SK-N-SH (cell line): Measurements from ENCODE around the gene RILP. TPM values are rescaled to one million over a fixed set of nuclear protein-coding genes. Genes with fewer than 3 reads are reported as not detected.
A peak's percentile ranks its signal among the peaks of the same experiment; 100 is the strongest.

Experiments used
- CTCF ChIA-PET: fragments of 300-600, 350-600 bp; formaldehyde crosslinking; extraction: SDS; loops from one replicate; lab custom pipeline; 2021; lab: Yijun Ruan, JAX
- POLR2A ChIA-PET: fragments of 350-600 bp; sonication (Branson Sonifier 250); formaldehyde crosslinking; extraction: SDS; loops from one replicate; lab custom pipeline; 2020; ENCODE audit warnings: antibody characterized with exemption, inconsistent platforms; lab: Yijun Ruan, JAX
- DNase-seq: peaks from one replicate; pipeline ENCODE4 v3.0.0; 2012
- H2AFZ ChIP-seq: fragments of 200-600 bp; sonication (generic); 2 replicates; pipeline ENCODE4 v1.8.1; 2016; ENCODE audit warnings: antibody characterized with exemption, mild to moderate bottlenecking, low read depth
- H3F3A ChIP-seq: fragments of 200-600 bp; sonication (generic); replicated peaks from 2 replicates; pipeline ENCODE3; 2016; ENCODE audit warnings: antibody characterized with exemption, mild to moderate bottlenecking; ENCODE audit not compliant: insufficient read depth
- H3K27ac ChIP-seq, 2 experiments: fragments of 200-500 bp in 1 of 2; fragments of 200-600 bp in 1 of 2; sonication (Bioruptor generic) in 1 of 2; sonication (generic), shearing (Covaris generic) in 1 of 2; 2 replicates each; pipeline versions ENCODE4 v1.5.1 to v1.6.1; 2014 to 2016; ENCODE audit warnings: low read depth in 2 of 2, inconsistent platforms in 1 of 2, low read length in 1 of 2, mild to moderate bottlenecking in 1 of 2, mixed read lengths in 1 of 2
- H3K27me3 ChIP-seq: fragments of 200-600 bp; sonication (generic), shearing (Covaris generic); 2 replicates; pipeline ENCODE4 v1.6.1; 2016; ENCODE audit warnings: mixed run types; ENCODE audit not compliant: insufficient read depth
- H3K36me3 ChIP-seq, 2 experiments: fragments of 200-500 bp in 1 of 2; fragments of 200-600 bp in 1 of 2; sonication (Bioruptor generic) in 1 of 2; sonication (generic) in 1 of 2; replicated peaks in 1 of 2; 2 replicates each; pipeline versions ENCODE3 to v1.5.1; 2014 to 2016; ENCODE audit warnings: low read length in 1 of 2, mild to moderate bottlenecking in 1 of 2; ENCODE audit not compliant: insufficient read depth in 2 of 2, control insufficient read depth in 1 of 2
- H3K4me1 ChIP-seq, 2 experiments: fragments of 200-500 bp in 1 of 2; fragments of 200-600 bp in 1 of 2; sonication (Bioruptor generic) in 1 of 2; sonication (generic), shearing (Covaris generic) in 1 of 2; 2 replicates each; pipeline versions ENCODE4 v1.5.1 to v1.6.1; 2014 to 2016; ENCODE audit warnings: low read depth in 1 of 2, low read length in 1 of 2, mixed run types in 1 of 2; ENCODE audit not compliant: insufficient read depth in 2 of 2, control insufficient read depth in 1 of 2
- H3K4me2 ChIP-seq: fragments of 200-600 bp; sonication (generic), shearing (Covaris generic); 2 replicates; pipeline ENCODE4 v1.6.1; 2017; ENCODE audit warnings: mixed run types
- H3K4me3 ChIP-seq, 2 experiments: fragments of 200-500 bp in 1 of 2; fragments of 200-600 bp in 1 of 2; sonication (Bioruptor generic) in 1 of 2; sonication (generic), shearing (Covaris generic) in 1 of 2; 2 replicates each; pipeline versions ENCODE4 v1.5.1 to v1.8.1; 2014 to 2016; ENCODE audit warnings: low read depth in 2 of 2, inconsistent platforms in 1 of 2, low read length in 1 of 2, mild to moderate bottlenecking in 1 of 2, mixed read lengths in 1 of 2, moderate library complexity in 1 of 2
- H3K79me2 ChIP-seq: fragments of 200-600 bp; sonication (generic); 2 replicates; pipeline ENCODE4 v1.8.1; 2017; ENCODE audit warnings: mild to moderate bottlenecking; ENCODE audit not compliant: insufficient read depth
- H3K9ac ChIP-seq: fragments of 200-600 bp; sonication (generic); 2 replicates; pipeline ENCODE4 v1.6.1; 2017; ENCODE audit warnings: mixed run types
- H3K9me2 ChIP-seq: fragments of 200-600 bp; sonication (generic); 2 replicates; pipeline ENCODE4 v1.6.1; 2017; ENCODE audit warnings: mixed run types
- H3K9me3 ChIP-seq: fragments of 200-600 bp; sonication (generic); 2 replicates; pipeline ENCODE4 v1.6.1; 2017; ENCODE audit warnings: mixed run types, mild to moderate bottlenecking, moderate library complexity
- H4K20me1 ChIP-seq: fragments of 200-600 bp; sonication (generic); 2 replicates; pipeline ENCODE4 v1.6.1; 2017; ENCODE audit warnings: mild to moderate bottlenecking, mixed run types; ENCODE audit not compliant: insufficient read depth
- ELF1 ChIP-seq: IDR thresholded peaks from 2 replicates; pipeline ENCODE4 v1.4.0; 2012
- EP300 ChIP-seq, 2 experiments: IDR thresholded peaks; 2 replicates each; pipeline versions ENCODE4 v1.4.0 to v1.6.1; 2012; ENCODE audit warnings: borderline replicate concordance in 1 of 2, low read depth in 1 of 2, low read length in 1 of 2
- GATA2 ChIP-seq: sonication (generic); formaldehyde crosslinking; IDR thresholded peaks from 2 replicates; pipeline ENCODE4 v1.5.0; 2020; ENCODE audit warnings: mild to moderate bottlenecking, missing genetic modification reagents
- IRF3 ChIP-seq: fragments of 150-350 bp; IDR thresholded peaks from 2 replicates; pipeline ENCODE4 v1.6.1; 2016; ENCODE audit warnings: mild to moderate bottlenecking, low read depth, low read length
- NFIC ChIP-seq: IDR thresholded peaks from 2 replicates; pipeline ENCODE4 v1.4.0; 2012; ENCODE audit warnings: borderline replicate concordance
- NRF1 ChIP-seq: IDR thresholded peaks from 2 replicates; pipeline ENCODE4 v1.6.1; 2012; ENCODE audit warnings: low read depth, mild to moderate bottlenecking, low read length
- PBX3 ChIP-seq: IDR thresholded peaks from 2 replicates; pipeline ENCODE4; 2012
- RCOR1 ChIP-seq: fragments of 150-350 bp; IDR thresholded peaks from 2 replicates; pipeline ENCODE4 v1.6.1; 2017; ENCODE audit warnings: antibody characterized with exemption, low read length
- RFX5 ChIP-seq: IDR thresholded peaks from 2 replicates; pipeline ENCODE4 v1.6.1; 2012; ENCODE audit warnings: mild to moderate bottlenecking, improper control_type of control experiment, low read length
- YY1 ChIP-seq: IDR thresholded peaks from 2 replicates; pipeline ENCODE4 v1.4.0; 2012; ENCODE audit warnings: low read depth, mild to moderate bottlenecking
- ZBTB33 ChIP-seq: IDR thresholded peaks from 2 replicates; pipeline ENCODE4 v1.4.0; 2012; ENCODE audit warnings: low read depth, borderline replicate concordance
- WGBS: methylation state at CpG from one replicate; pipeline ENCODE4 v1.1.6; 2017; ENCODE audit warnings: low lambda C conversion rate; 5-methylcytosine and 5-hydroxymethylcytosine counted together
- polyA plus RNA-seq, 3 experiments: library from polyadenylated mRNA; depleted of rRNA; stranded (reverse); fragments of >200 nt; gene quantifications; 2 replicates each; pipeline ENCODE4 v1.2.3, GENCODE V29; 2012
- TF ChIP-seq, protein P1 (sequence below): IDR thresholded peaks from 2 replicates; pipeline ENCODE4 v1.4.0; 2012; ENCODE audit warnings: low read depth

The RILP gene
- polyA plus RNA-seq, 1 of the 3 experiments (the other 2 are of a cell fraction) = 3.8 TPM

DNA sequence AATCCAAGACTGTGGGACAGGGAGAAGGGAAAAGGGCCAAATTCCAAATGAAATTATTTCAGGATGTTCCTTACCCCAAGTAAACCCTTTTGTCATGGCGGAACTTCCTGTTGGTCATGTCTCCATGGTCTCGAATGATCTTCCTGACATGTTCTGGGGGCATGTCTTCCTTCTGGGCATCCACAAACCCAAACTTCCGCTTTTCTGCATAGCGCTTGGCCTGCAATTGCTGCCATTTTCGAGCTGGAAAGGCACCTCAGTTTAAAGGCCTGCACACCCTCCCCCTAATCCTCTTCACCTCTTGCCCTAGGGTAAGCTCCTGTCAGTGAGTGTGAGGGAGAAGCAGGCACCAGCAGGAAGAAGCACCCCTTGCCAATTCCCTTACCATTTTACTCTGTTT lies 33.8 kb upstream of the RILP start:
- WGBS = 70% methylated on average over 5 of the region's 5 CpGs
- H3K79me2 ChIP-seq = peaks cover 49% of the 10 kb centered on the region
- no peak for DNase-seq
- H3K4me2 ChIP-seq = peak overlapping the region; percentile 97
- CTCF ChIA-PET = interaction anchor here (1.0 to 7.8 kb wide), 6 partner anchors 10 to 109 kb away, joined by 3 to 56 read pairs (median 5); partner anchors contain the start of gene RILP
- H3K27me3 ChIP-seq = no peaks in the 10 kb centered on the region
- TF ChIP-seq ELF1 (no peak), ZBTB33 (no peak), EP300 (IDR thresholded peaks at IDR 0.05; ENCODE audit: borderline replicate concordance in 1 of 2, low read depth in 1 of 2, low read length in 1 of 2) (no peak), PBX3 (no peak), RFX5 (no peak), RCOR1 (no peak)
- TF ChIP-seq, protein P1, sequence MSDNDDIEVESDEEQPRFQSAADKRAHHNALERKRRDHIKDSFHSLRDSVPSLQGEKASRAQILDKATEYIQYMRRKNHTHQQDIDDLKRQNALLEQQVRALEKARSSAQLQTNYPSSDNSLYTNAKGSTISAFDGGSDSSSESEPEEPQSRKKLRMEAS = no peak
- TF ChIP-seq, all 33 proteins: peak for 0
- POLR2A ChIA-PET = interaction anchor here (0.8 to 1.5 kb wide), 2 partner anchors 13 to 33 kb away, joined by 3 to 10 read pairs; no protein-coding TSS in a partner anchor
- Histone ChIP-seq H4K20me1 (peaks cover 29% of the 10 kb centered on the region), H3K4me3 (peak overlapping the region; percentile 74 to 87), H2AFZ (no peak overlapping the region), H3K36me3 (peaks cover 44 to 47% of the 10 kb centered on the region in 2 experiments), H3K9ac (peak overlapping the region; percentile 89), H3K4me1 (peaks cover 4 to 9% of the 10 kb centered on the region in 2 experiments; a peak in 2 of 4 replicates), H3K27ac (peak overlapping the region in 1 of 2 experiments; percentile 85; a peak in 1 of 4 replicates), H3K9me2 (no peaks in the 10 kb centered on the region), H3F3A (no peaks in the 10 kb centered on the region), H3K9me3 (no peaks in the 10 kb centered on the region)

DNA sequence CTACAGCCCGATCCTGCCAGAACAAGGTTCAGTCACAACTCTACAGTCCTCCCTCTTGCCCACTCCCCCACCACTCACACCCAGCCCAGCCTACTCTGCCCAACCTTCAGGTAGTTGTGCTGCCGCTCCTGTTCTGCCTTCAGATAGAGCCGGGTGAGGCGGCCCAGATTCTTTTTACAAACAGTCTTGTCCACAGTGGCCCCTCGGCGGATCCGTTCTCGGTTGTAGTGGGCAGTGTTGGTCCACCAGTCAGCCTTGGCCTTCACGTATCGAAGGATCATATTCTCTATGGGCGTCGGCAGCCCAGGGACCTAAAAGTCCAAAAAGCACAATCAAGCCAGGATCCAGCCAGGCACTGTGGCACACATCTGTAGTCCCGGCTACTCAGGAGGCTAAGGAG lies 26.7 kb upstream of the RILP start:
- Histone ChIP-seq H3K9me3 (no peaks in the 10 kb centered on the region), H3F3A (peaks cover 17% of the 10 kb centered on the region), H3K36me3 (peaks cover 84 to 89% of the 10 kb centered on the region in 2 experiments), H3K27ac (no peak overlapping the region), H3K4me2 (no peak overlapping the region), H2AFZ (no peak overlapping the region), H3K4me1 (no peaks in the 10 kb centered on the region), H3K79me2 (peaks cover 37% of the 10 kb centered on the region), H3K9ac (no peak overlapping the region), H3K9me2 (no peaks in the 10 kb centered on the region), H4K20me1 (peaks cover 4% of the 10 kb centered on the region), H3K4me3 (no peak overlapping the region), H3K27me3 (no peaks in the 10 kb centered on the region)
- WGBS = 95% methylated on average over 13 of the region's 13 CpGs
- no peak for DNase-seq
- ChIA-PET POLR2A (no interaction called here), CTCF (no interaction called here)
- no peak for TF ChIP-seq NFIC
- no peak for TF ChIP-seq RCOR1
- no peak for TF ChIP-seq IRF3
- TF ChIP-seq EP300 (IDR thresholded peaks at IDR 0.05; ENCODE audit: borderline replicate concordance in 1 of 2, low read depth in 1 of 2, low read length in 1 of 2) = no peak
- no peak for TF ChIP-seq RFX5
- no peak for TF ChIP-seq NRF1
- no peak for TF ChIP-seq YY1
- no peak for TF ChIP-seq GATA2
- TF ChIP-seq, protein P1 = no peak
